ENCODE data around the gene ADI1. TPM values are rescaled to one million over a fixed set of nuclear protein-coding genes. Genes with fewer than 3 reads are reported as not detected.

The ADI1 gene
- total and polyA plus RNA-seq, 2 of the 8 experiments (the other 6 are each of a cell fraction or from before 2014, with no cell fraction given) = 12.2 to 40.2 TPM

DNA sequence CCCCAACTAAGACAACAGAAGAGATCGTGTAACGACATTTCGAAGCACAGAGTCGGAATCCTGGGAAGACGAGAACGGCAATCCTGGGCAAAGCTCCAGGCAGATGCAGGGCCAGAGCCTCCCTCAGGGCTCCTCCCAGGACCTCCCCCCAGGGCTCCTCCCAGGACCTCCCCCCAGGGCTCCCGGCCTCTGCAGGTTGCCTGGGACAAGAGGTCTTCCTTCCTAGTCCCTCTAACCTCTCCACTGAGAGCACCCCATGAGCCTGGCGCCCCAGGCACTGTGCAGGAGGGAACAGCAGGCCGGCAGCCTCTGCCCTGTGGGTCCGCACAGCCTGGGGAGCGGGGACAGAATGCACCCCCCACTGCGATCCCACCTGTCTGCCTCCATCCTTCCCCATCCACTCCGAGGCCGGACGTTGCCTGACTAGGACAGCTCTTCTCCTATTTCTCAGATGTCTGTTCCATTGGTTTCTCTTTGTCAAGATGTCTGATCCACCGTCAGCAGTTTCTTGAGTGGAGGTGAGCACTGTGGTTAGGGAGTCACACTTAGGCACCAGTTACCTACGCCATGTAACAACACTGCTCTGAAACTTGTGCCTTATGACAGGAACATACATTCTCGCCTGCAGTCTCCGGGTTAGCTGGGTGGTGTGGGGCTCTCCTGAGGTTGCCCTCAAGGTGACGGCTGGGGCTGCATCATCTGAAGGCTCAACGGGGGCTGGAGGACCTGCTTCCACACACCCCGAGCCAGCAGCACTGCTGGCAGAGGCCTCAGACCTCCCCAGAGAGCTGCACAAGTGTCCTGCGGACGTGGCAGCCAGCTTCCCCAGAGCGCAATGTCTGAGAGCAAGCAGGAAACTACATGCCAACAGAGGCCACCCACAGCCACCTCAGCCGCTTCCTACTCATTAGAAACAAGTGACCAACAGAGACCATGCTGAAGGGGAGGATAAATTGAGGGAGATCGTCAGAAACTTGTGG is 28.9 kb downstream of the ADI1 start:
- no peak overlapping the region for H3K56ac ChIP-seq (replicated peaks; ENCODE audit: insufficient read length, low read depth, low read length)
- H4K5ac ChIP-seq (ENCODE audit: insufficient read length, low read depth, low read length) = no peak overlapping the region
- H2AK5ac ChIP-seq (ENCODE audit: low read depth, low read length) = no peak overlapping the region
- FAIRE-seq (no peak), DNase-seq (ENCODE audit: low read depth in 1 of 2, low spot score in 2 of 2) (no peak)
- H3K4ac ChIP-seq (replicated peaks; ENCODE audit: insufficient read length, low read depth, low read length) = no peak overlapping the region
- H3K27me3 ChIP-seq (replicated peaks in 1 of 4; ENCODE audit: control insufficient read depth in 3 of 4, extremely low read depth in 1 of 4, insufficient read depth in 3 of 4, low read length in 3 of 4) = no peaks in the 10 kb centered on the region
- H3K27ac ChIP-seq (ENCODE audit: low read depth, low read length) = no peak overlapping the region
- no peak overlapping the region for H2AFZ ChIP-seq (ENCODE audit: low read length)
- no peak overlapping the region for H2BK20ac ChIP-seq (ENCODE audit: low read length)
- H3K23me2 ChIP-seq (ENCODE audit: low read depth, low read length) = no peaks in the 10 kb centered on the region
- no peak overlapping the region for H2BK12ac ChIP-seq (ENCODE audit: low read depth, low read length)
- CTCF ChIA-PET (ENCODE audit: partially characterized antibody) = interaction anchor here (1.3 to 1.4 kb wide), 2 partner anchors 9 to 28 kb away, joined by 4 to 5 read pairs; no protein-coding TSS in a partner anchor
- no peak overlapping the region for H3K9ac ChIP-seq (replicated peaks in 1 of 4; ENCODE audit: extremely low read depth in 1 of 4, low read depth in 3 of 4, low read length in 3 of 4)
- 91% methylated on average over 27 of the region's 27 CpGs; no CpG with 5 or more reads in 1 of the 2 experiments for WGBS, 2 experiments (ENCODE audit: extremely low coverage in 1 of 2, insufficient coverage in 1 of 2, insufficient read length in 1 of 2, insufficient replicate concordance in 2 of 2, low coverage in 1 of 2, low lambda C conversion rate in 2 of 2, missing lambda C conversion rate in 1 of 2)
- H2BK120ac ChIP-seq (replicated peaks; ENCODE audit: low read depth, low read length) = no peak overlapping the region
- no peak overlapping the region for H3K23ac ChIP-seq (ENCODE audit: insufficient read length)
- no peaks in the 10 kb centered on the region for H3K79me2 ChIP-seq (ENCODE audit: control insufficient read depth in 1 of 2, insufficient read depth in 2 of 2, low read length in 2 of 2)
- 0 out of 2 replicates have a peak overlapping the region, but pooled peaks have one; percentile 11 for H4K8ac ChIP-seq (ENCODE audit: extremely low read depth, insufficient read depth, low read length)
- H3K18ac ChIP-seq (ENCODE audit: extremely low read depth, low read length) = no peak overlapping the region
- no peak overlapping the region; the same call in 1 of the 2 replicates for H2BK5ac ChIP-seq (ENCODE audit: low read depth, low read length)
- no peak overlapping the region for H4K91ac ChIP-seq (replicated peaks; ENCODE audit: insufficient read length, low read length)
- H3K36me3 ChIP-seq (ENCODE audit: control insufficient read depth in 2 of 4, insufficient read depth in 4 of 4, low read length in 3 of 4) = no peaks in the 10 kb centered on the region
- H4K20me1 ChIP-seq (replicated peaks in 1 of 2; ENCODE audit: control insufficient read depth in 1 of 2, insufficient read depth in 2 of 2, low read length in 2 of 2) = no peaks in the 10 kb centered on the region
- H3K79me1 ChIP-seq (ENCODE audit: low read depth, low read length) = no peaks in the 10 kb centered on the region
- POLR2A ChIA-PET (ENCODE audit: partially characterized antibody) = interaction anchor here (0.9 to 1.1 kb wide), 4 partner anchors 8 to 67 kb away, joined by 3 to 5 read pairs (median 3); no protein-coding TSS in a partner anchor
- H2BK15ac ChIP-seq (ENCODE audit: low read length) = no peak overlapping the region
- H3K4me2 ChIP-seq (ENCODE audit: insufficient read depth in 1 of 2, low read depth in 2 of 2, low read length in 2 of 2) = no peak overlapping the region
- peaks cover 0 to 9% (median 7%) of the 10 kb centered on the region in 4 experiments; a peak in 5 of 7 replicates for H3K4me1 ChIP-seq (replicated peaks in 1 of 4; ENCODE audit: control insufficient read depth in 3 of 4, insufficient read depth in 4 of 4, low read length in 3 of 4)
- H3K4me3 ChIP-seq (ENCODE audit: extremely low read depth in 1 of 4, insufficient read depth in 2 of 4, low read depth in 3 of 4, low read length in 4 of 4) = no peak overlapping the region
- no peak overlapping the region for H3K14ac ChIP-seq (ENCODE audit: insufficient read length)
- H3K9me3 ChIP-seq (ENCODE audit: insufficient read depth in 2 of 2, low read depth in 1 of 2, low read length in 1 of 2) = peaks cover 0 to 17% of the 10 kb centered on the region in 2 experiments; a peak in 1 of 4 replicates
- no peak for TF ChIP-seq FOSL1 (IDR thresholded peaks at IDR 0.05; ENCODE audit: insufficient read depth, low read depth, low read length)
- no peak for TF ChIP-seq SP2 (IDR thresholded peaks at IDR 0.05; ENCODE audit: low read length)
- TF ChIP-seq, protein P1, sequence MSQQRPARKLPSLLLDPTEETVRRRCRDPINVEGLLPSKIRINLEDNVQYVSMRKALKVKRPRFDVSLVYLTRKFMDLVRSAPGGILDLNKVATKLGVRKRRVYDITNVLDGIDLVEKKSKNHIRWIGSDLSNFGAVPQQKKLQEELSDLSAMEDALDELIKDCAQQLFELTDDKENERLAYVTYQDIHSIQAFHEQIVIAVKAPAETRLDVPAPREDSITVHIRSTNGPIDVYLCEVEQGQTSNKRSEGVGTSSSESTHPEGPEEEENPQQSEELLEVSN (IDR thresholded peaks at IDR 0.05) = no peak
- TF ChIP-seq SRF (IDR thresholded peaks at IDR 0.05; ENCODE audit: low read depth, low read length) = no peak
- TF ChIP-seq TAF7 (optimal IDR thresholded peaks at IDR 0.05; ENCODE audit: borderline replicate concordance, low read depth, low read length) = no peak
- no peak for TF ChIP-seq CHD2 (IDR thresholded peaks at IDR 0.05; ENCODE audit: low read length)
- no peak for TF ChIP-seq JUND (IDR thresholded peaks at IDR 0.05; ENCODE audit: low read length)
- TF ChIP-seq ATF2 (IDR thresholded peaks at IDR 0.05; ENCODE audit: low read length) = no peak
- TF ChIP-seq BRCA1 (IDR thresholded peaks at IDR 0.05; ENCODE audit: low read depth, low read length) = no peak

All from H1 (cell line).